Natural killer cell (primary cell): ENCODE data around the gene CYP2A6. TPM values are rescaled to one million over a fixed set of nuclear protein-coding genes. Genes with fewer than 3 reads are reported as not detected.
A peak's percentile ranks its signal among the peaks of the same experiment; 100 is the strongest.

Experiments
- ATAC-seq, 3 donors: fragments of 150-1000 bp in 2 of 3; fragments of 200-7000 bp in 1 of 3; cut with Tn5 transposase; 1 replicate in 1 of 3; 2 replicates in 2 of 3; pipeline ENCODE4 v1.10.0; 2021; ENCODE audit warnings: mild to moderate bottlenecking in 2 of 3, moderate library complexity in 2 of 3
- DNase-seq, 2 donors: peaks; one replicate each; pipeline versions ENCODE4 v3.0.0 to v3.0.0-alpha.2; 2013 to 2021; ENCODE audit warnings: mixed read lengths in 1 of 2
- H3K27ac ChIP-seq: one replicate; pipeline ENCODE4 v1.5.1; 2013; ENCODE audit warnings: mild to moderate bottlenecking, low read length
- H3K27me3 ChIP-seq: one replicate; pipeline ENCODE4 v1.6.1; 2013; ENCODE audit warnings: low read length; ENCODE audit not compliant: control insufficient read depth, insufficient read depth
- H3K36me3 ChIP-seq: one replicate; pipeline ENCODE4 v1.6.1; 2013; ENCODE audit warnings: low read length; ENCODE audit not compliant: control insufficient read depth, insufficient read depth
- H3K4me1 ChIP-seq: one replicate; pipeline ENCODE4 v1.6.1; 2013; ENCODE audit warnings: low read length; ENCODE audit not compliant: control insufficient read depth, insufficient read depth
- H3K4me3 ChIP-seq: one replicate; pipeline ENCODE4 v1.5.1; 2013; ENCODE audit warnings: low read length
- H3K9me3 ChIP-seq: one replicate; pipeline ENCODE4 v1.6.1; 2013; ENCODE audit warnings: low read length; ENCODE audit not compliant: control insufficient read depth, insufficient read depth
- H3K27ac Mint-ChIP-seq, 2 donors: one replicate each; pipeline ENCODE4 v1.8.0; 2022; ENCODE audit warnings: mild to moderate bottlenecking in 2 of 2, mixed read lengths in 2 of 2, moderate library complexity in 1 of 2
- H3K27me3 Mint-ChIP-seq, 2 donors: one replicate each; pipeline ENCODE4 v1.8.0; 2022; ENCODE audit warnings: low read depth in 2 of 2, mixed read lengths in 2 of 2
- H3K36me3 Mint-ChIP-seq: one replicate; pipeline ENCODE4 v1.8.0; 2022; ENCODE audit warnings: mixed read lengths
- H3K4me1 Mint-ChIP-seq, 2 donors: one replicate each; pipeline ENCODE4 v1.8.0; 2022; ENCODE audit warnings: mixed read lengths in 2 of 2
- H3K4me3 Mint-ChIP-seq: one replicate; pipeline ENCODE4 v1.8.0; 2022; ENCODE audit warnings: mild to moderate bottlenecking, moderate library complexity, mixed read lengths
- H3K9me3 Mint-ChIP-seq, 2 donors: one replicate each; pipeline ENCODE4 v1.8.0; 2022; ENCODE audit warnings: mixed read lengths in 2 of 2
- CTCF ChIP-seq: fragments of 200-600 bp; IDR thresholded peaks from one replicate; pipeline ENCODE4 v1.8.0; 2022; ENCODE audit warnings: antibody characterized with exemption
- WGBS: methylation state at CpG from one replicate; pipeline ENCODE4 v1.1.7; 2013; ENCODE audit warnings: missing lambda C conversion rate; ENCODE audit not compliant: insufficient coverage; 5-methylcytosine and 5-hydroxymethylcytosine counted together
- intact Hi-C: fragments of 100-400 bp; cut with micrococcal nuclease; formaldehyde crosslinking; loops from one replicate; pipeline ENCODE4 v1.14.2; 2022
- total RNA-seq, 4 donors: library from RNA; stranded (reverse); fragments of 120-200 nt in 1 of 4; gene quantifications; one replicate each; pipeline versions ENCODE4 v1.2.3 to v1.2.4, GENCODE V29; 2013 to 2022

The CYP2A6 gene
- total RNA-seq, 3 donors from 2014 or later (not counting 1 experiment from before 2014, with no cell fraction given) = not detected

- Histone ChIP-seq H3K9me3 (no peaks in the 10 kb centered on the region), H3K27me3 (no peaks in the 10 kb centered on the region), H3K4me1 (peaks cover 92% of the 10 kb centered on the region), H3K4me3 (no peak overlapping the region), H3K36me3 (peaks cover 35% of the 10 kb centered on the region), H3K27ac (peak overlapping the region; percentile 82)
- intact Hi-C loops = no loop called here
- peak; percentile 43 for TF ChIP-seq CTCF
- H3K27ac Mint-ChIP-seq = peak overlapping the region; percentile 96 to 100
- peak in 1 of 2 donors; percentile 46 for DNase-seq
- H3K27me3 Mint-ChIP-seq = no peaks in the 10 kb centered on the region
- no peaks in the 10 kb centered on the region for H3K9me3 Mint-ChIP-seq
- peak overlapping the region; percentile 79 for H3K4me3 Mint-ChIP-seq
- WGBS = 85% methylated on average over 18 of the region's 18 CpGs
- no peak for ATAC-seq
- H3K4me1 Mint-ChIP-seq = peaks cover 80 to 88% of the 10 kb centered on the region in 2 donors
- no peaks in the 10 kb centered on the region for H3K36me3 Mint-ChIP-seq
These were observed 42.9 kb downstream of the CYP2A6 start for GRCh38 chr19:40807147-40808020.

- TF ChIP-seq CTCF = peak; percentile 66
- WGBS = 51% methylated on average over 25 of the region's 26 CpGs
- no peak overlapping the region for H3K4me3 ChIP-seq
These were observed 43.7 kb downstream of the CYP2A6 start for GRCh38 chr19:40806423-40807146.

GRCh38 chr19:40805258-40805868, 44.9 kb downstream of the CYP2A6 start:
- Histone ChIP-seq H3K4me1 (peaks cover 93% of the 10 kb centered on the region), H3K9me3 (no peaks in the 10 kb centered on the region), H3K27me3 (no peaks in the 10 kb centered on the region), H3K36me3 (peaks cover 44% of the 10 kb centered on the region), H3K27ac (peak overlapping the region; percentile 82), H3K4me3 (no peak overlapping the region)
- Mint-ChIP-seq H3K4me3 (peak overlapping the region; percentile 49), H3K27ac (peak overlapping the region; percentile 96 to 100), H3K4me1 (peaks cover 83 to 88% of the 10 kb centered on the region in 2 donors), H3K36me3 (no peaks in the 10 kb centered on the region), H3K27me3 (no peaks in the 10 kb centered on the region), H3K9me3 (no peaks in the 10 kb centered on the region)
- WGBS = 75% methylated on average over 2 of the region's 2 CpGs
- intact Hi-C loops = no loop called here
- ATAC-seq (no peak), DNase-seq (peak in 1 of 2 donors; percentile 68)
- no peak for TF ChIP-seq CTCF

More at GRCh38 chr19:40806423-40807146, 43.7 kb downstream of the CYP2A6 start:
- no peaks in the 10 kb centered on the region for H3K27me3 Mint-ChIP-seq
- no peaks in the 10 kb centered on the region for H3K9me3 ChIP-seq
- no peaks in the 10 kb centered on the region for H3K9me3 Mint-ChIP-seq
- H3K27ac Mint-ChIP-seq = peak overlapping the region; percentile 96 to 100
- intact Hi-C loops = no loop called here
- H3K36me3 ChIP-seq = peaks cover 35% of the 10 kb centered on the region
- peak overlapping the region; percentile 82 for H3K27ac ChIP-seq
- ATAC-seq (peak; percentile 59 to 62 (median 62)), DNase-seq (peak; percentile 64 to 92)
- peaks cover 81 to 88% of the 10 kb centered on the region in 2 donors for H3K4me1 Mint-ChIP-seq
- H3K27me3 ChIP-seq = no peaks in the 10 kb centered on the region
- H3K4me3 Mint-ChIP-seq = peak overlapping the region; percentile 79
- no peaks in the 10 kb centered on the region for H3K36me3 Mint-ChIP-seq
- H3K4me1 ChIP-seq = peaks cover 92% of the 10 kb centered on the region
